GM19455 (cell line): Measurements from ENCODE around the gene ARHGAP15.
A peak's percentile ranks its signal among the peaks of the same experiment; 100 is the strongest.

Experiments
- ATAC-seq: cut with Tn5 transposase; IDR thresholded peaks from one replicate; pipeline ENCODE4 v1.9.1; 2021; ENCODE audit not compliant: unreplicated experiment

ARHGAP15 gene

DNA sequence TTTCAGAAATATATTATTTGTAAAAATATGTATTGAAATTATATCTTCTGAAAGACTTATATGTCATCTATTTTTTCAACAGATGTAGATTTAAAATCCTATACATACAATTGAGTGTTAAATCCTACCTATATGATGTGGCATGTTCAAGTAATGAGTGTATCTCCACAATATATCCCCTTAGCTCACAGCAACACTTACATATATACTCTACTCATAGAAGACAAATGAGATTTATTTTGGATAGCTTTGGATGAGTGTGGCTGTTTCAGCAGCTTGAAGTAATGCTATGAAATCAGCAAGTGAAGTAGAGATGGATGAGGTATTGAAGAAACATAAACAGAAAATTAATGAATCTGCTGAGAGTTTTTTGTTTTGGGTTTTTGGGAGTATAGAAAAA is 263.1 kb downstream of the ARHGAP15 start:
- ATAC-seq: no peak

DNA sequence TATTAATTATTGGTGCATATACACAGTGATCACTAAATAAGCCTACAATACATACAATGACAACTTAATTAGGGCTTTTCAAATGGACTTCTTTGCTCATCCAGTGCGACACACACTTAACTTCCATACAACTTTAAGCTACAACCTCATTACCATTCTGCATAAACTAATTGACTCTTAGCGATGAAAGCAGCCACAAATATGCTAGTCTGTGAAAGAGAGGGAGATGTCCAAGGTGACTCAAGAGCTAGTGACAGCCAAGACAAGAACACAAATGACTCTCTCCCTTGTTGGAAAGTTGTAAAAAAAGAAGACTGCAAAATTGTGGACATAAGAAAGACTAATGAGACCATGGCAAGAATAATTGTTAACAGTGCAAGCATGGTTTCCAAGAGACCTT is 264.8 kb downstream of the ARHGAP15 start:
- no peak for ATAC-seq

DNA sequence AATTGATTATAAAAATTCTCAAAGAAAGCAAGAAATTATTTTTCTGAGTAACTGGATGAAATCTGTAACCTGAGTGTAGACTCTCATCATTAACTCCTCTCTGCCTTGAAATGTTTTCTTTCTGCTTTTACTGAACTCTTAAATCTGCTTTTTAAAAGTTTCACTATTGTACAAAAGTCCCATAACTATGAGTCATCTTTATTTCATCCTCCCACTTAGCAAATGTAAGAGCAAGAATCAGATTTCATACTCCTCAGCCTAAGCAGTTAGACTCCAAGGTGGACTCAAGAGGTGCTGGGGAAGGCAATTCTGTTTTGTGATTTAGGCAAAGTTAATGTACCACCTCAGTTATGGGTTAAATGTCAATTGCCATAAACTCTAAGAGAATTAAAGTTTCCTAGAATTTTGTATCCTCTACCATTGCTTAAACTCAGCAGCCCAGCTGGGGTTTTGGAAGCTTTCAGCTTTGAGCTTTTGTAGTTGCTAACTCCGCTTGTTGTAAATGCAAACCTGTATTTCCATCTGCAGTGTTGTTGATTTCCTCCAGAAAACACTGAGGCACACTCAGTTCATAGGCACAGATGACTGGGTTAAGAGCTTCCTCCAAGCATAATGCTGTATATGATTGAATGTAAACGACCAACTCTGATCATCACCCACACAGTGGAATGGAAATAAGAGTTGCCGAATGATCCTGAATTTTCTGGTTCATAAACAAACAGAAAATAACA is 268.8 kb downstream of the ARHGAP15 start:
- ATAC-seq: peak; percentile 66

DNA sequence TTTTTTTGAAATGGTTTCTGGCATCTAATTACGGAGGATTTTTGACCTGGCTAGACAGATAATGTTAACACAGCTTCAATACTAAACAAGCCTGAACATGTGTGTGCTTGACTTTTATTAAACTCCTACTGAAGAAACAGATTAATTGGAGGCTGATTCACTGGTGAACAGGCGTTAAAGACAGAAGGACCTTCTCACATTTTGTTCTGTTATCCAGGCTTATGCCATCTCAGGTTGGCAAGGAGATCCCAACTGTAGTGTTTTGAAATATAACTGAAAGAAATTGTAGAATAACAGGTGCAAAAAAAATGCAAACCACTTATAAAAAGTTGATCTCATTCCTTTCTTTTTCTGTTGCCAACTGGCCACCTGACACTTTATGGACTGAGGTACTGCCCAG is 269.6 kb downstream of the ARHGAP15 start:
- no peak for ATAC-seq

DNA sequence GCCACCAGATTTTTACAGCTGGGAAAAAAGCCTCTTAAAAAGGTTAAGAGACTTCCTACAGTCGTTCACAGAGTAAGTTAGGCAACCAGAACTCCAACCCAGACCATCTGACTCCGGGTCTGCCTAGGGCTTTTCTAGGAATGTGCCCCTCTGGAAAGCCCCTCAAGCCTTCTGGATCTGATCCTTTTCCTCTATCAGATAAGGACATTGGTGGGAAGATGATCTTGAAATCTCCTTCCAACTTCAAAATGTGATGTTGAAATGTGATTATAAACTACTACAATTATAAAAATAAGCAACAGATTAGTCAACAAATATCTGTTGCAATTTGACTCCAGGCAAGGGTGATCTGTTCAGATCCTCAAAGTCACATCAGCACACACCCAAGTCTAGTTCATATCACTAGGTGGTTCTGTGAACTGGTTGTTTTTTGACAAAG is 270.4 kb downstream of the ARHGAP15 start:
- ATAC-seq: no peak

DNA sequence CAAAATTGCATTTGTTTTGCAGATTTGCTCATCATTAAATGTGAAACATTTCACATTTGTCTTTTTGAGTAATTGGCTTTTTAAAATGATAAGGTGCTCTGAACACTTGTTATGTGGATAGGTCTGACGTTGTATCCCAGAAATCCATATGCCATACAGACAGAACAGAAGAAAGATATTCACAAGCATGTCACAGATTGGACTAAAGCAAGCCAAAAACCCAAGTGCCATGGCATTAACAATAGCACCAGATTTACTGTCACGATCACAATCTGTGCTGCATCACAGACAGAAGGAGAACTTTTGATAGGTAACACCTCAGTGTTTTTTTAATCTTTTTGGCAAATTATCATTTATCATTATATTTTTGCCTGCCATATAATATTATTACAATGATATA is 272.6 kb downstream of the ARHGAP15 start:
- ATAC-seq: no peak

DNA sequence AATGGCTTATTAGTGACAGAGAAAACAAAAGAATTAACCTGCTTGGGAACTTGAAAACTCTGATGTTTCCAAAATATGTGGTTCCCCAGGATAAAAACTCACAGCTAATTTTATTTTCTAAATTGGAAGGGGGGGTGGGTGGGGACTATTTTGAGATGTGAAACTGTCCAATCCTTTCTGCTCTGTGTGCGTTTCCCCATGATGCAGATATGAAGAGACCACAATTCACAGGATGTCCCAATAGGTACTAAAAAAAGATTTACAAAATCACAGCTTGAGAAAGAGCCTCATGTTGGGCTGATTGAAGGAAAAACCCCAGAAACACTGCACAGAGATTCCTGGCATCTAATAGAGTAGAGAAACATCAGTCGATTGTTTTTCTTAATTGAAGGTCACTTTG is 273.2 kb downstream of the ARHGAP15 start:
- no peak for ATAC-seq

DNA sequence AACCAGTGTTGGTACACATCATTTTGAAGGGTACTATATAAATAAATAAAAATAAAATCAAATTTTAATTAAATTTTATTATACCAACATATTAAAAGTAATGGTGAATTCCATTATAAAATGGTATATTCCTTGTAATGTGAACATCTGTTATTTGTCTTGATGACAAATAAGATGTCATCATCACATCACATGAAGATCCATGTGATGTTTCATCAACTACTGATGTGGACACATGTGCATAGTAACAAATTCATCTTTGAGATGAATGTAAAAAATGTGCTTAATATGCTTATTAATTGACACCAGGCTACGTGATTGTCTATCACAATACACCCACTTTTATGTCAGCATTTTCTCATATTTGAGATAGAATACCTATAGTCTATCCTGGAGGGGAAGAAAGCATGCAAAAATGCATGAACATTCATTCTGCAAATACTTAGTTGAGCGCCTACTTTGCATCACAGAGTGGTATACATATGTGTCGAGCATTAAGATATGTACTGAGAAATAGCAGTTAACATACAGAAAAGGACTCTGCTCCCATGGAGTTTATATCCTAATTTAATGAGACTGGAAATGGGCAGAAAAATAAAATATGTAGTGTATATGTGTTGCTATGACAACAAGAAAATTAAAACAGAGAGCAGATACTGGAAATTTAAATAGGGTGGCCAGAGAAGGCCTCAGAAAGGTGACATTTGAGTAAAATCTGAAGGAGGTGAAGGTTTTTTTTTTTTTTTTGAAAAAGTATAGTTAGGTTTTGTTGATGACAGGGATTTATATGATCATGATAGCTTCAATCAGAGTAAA is 281.1 kb downstream of the ARHGAP15 start:
- ATAC-seq: no peak

DNA sequence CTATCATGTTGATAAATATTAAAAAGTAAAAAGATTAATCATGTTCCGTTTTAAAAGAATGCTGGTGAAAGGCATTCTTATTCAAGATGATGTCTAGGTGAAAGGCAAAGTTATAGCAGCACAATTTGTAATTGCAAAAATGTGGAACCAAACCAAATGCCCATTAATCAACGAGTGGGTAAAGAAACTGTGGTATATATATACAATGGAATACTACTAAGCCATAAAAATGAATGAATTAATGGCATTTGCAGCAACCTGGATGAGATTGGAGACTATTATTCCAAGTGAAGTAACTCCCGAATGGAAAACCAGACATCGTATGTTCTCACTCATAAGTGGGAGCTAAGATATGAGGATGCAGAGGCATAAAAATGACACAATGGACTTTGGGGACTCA is 286.4 kb downstream of the ARHGAP15 start:
- ATAC-seq: no peak

DNA sequence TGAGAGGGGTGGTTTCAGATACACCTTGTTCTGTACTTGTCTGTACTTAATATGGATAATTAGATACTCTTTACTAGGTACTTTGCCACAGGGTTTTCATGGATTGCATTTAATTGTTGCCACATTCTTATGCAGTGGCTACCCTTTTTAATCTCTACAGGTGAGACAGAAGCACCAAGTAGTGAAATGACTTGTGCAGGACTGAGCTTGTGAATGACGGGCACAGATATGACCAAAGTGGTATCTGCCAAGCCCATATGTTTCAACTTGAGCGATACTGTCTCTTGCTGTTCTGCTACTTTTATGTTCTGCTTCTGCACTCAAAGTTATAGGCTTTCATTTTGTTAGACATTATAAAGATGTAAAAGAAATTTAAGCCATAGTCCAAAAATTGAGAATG is 288.2 kb downstream of the ARHGAP15 start:
- ATAC-seq: no peak

DNA sequence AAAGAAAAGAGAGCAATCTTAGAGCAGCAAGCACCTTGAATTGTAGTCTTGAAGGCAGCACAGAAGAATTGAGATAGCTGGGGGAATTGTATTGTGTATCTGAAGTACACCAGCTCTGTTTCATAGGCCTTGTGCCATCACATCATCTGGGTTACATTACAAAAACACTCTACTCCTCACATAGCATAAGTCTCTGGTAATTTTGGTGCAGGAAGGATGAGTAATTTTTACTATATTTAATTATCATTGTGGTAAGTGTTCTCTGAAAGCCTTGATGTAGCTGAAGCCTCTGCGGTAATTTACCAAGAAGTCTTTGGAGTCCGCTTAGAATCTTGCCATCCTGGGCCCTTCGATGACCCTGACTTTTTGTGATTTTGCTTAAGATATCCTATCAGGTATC is 291.1 kb downstream of the ARHGAP15 start:
- no peak for ATAC-seq

DNA sequence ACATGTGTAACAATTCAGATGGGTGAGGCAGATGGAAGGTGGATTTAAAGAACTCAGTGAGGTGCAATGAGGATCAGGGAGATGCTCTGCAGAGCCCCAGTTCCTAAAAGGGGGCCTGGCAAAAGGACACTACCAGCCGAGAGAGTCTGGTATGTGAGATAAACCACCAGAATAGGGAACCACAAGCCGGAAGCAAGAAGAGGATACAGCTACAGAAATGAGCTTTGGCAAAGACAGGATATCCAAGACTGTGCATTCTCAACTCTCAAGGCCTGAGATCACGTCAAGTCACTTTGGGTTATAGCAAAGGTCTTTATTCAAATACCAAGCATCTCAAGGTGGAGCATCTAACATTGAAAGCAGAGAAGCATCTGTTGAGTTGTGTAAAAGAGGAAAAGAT is 293.5 kb downstream of the ARHGAP15 start:
- no peak for ATAC-seq

DNA sequence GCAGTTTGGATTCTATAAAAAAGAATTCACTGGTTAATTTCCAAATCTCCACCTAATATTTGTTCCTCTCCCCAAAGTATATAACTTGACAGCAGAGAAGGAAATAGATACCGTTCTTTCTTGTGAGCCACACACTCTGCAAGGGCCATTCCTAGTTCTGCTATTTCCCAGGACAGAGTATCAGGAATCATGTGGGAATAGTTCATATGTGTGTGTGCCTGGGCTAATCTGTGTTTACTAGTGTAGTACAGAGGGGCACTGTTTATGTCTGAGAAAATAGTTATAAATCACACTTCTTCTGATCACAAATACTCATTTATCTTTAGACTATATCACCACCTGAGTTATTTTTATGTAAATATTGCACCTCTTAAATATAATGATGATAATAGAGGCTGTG is 296.7 kb downstream of the ARHGAP15 start:
- no peak for ATAC-seq

DNA sequence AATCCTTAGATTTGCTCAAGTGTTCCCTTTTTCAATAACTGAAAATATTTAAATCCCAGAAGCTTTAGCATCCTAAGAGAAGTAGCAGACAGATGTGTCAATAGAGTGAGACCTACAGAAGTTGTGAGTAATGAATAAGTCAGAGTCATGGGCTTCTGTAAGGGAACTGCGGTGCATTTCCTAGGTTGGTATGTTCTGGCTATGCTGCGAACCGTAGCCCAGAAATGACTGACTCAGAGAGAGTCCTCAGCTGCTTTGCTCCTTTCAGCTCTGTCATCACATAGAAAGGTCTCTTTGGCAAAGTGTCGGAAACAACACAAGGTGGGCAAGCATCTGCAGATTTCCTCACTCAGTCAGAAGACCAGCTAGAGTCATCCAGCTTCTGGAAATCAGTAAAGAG is 297.1 kb downstream of the ARHGAP15 start:
- no peak for ATAC-seq

DNA sequence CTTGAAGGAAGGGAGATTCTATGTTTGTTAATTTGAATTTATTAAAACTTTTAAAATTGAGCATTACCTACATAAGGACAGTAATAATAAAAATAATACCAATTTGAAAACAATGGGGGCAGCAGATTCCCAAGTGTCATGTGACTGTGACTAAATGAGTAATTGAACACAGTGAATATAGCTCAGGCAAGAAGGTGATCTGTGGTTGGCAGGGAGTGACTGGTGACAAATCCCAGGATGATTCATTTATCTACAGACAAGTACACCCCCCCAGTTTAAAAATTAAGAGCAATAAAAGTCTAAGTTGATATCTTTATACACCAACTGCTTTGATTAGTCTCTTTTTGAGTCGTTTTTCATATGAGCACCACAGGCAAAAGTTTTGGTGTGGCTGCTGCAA is 299.5 kb downstream of the ARHGAP15 start:
- no peak for ATAC-seq

DNA sequence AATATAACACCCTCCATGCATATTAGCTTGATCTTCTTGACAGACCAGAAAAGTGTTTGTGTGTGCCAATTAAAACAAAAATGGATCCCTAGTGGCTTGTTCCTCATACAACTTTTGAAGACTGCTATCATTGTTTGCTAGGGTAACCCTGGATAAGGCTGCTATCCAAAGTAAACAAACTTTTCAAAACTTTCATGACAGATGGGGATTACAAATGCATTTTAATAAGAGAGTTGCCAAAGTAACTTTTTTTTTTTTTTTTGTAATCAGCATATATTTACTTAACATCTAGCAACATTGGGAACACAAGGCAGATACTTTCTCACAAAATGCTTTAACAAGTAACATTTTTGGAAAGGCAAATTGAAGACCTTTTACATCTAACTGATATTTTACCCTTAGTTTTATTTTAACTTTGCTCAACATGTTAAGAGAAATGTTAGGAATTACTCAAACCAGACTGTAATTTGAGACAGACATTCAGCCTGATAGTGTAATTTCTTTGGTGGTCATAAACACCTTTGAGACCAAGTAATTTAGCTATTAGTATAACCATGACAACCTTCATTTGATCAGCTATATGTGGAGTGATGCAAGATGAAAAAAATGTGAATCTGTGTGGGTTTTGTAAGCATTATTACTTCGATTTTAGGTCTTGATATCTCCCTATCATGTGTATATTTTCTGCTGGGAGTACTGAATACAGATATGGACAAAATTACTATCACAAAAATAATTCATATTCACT is 300.9 kb downstream of the ARHGAP15 start:
- no peak for ATAC-seq

DNA sequence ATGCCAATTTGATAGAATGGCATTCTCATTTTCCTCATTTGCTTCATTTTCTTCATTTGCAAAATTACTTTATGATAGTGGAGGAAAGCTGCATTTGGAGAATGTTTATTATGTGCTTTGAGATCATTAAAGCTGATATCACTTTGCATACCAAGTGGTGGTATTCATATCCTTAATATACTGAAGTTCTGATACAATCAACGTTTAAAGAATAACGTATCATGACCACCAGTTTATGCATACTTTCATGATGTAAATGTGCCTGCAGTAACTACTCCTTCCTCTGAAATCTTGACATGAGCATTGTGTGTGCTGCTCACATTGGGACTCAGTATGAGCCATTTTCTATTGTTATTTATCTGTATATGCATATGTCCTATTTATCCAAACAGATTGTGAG is 302.1 kb downstream of the ARHGAP15 start:
- ATAC-seq: no peak

DNA sequence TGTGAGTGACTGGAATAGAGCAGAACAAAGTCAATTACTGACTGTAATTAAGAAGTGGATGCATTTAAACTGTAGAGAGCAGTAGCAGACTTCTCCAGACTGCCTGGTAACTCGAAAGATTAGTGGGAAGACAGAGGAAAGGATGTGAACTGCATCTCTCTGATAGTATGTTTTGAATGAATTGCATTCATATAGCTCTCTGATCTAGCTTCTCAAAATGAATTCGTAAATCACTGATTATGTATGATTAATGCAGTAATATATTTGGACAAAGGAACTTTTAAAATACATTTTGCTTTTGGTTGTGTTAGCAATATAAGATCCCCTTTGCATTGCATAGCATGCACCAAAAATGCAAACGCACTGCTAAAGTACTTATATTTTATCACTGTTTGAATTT is 304.0 kb downstream of the ARHGAP15 start:
- ATAC-seq: no peak

DNA sequence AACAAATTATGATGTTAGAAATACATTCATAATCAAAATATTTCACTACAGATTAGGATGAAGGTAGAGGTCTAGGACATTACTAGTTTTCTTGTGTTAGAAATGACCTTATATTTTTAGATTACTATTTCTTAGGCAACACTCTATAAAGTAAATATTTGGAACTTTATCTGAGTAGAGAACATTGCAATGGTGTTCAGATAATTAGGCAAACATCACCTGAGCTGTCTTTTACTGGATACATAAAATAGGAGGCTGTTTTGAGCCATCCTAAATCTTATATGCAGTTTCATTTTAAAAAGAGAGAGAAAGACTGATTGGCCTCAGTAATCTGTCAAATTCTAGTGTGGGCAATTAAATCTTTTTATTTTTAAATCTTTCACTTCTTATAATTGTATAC is 304.6 kb downstream of the ARHGAP15 start:
- no peak for ATAC-seq

DNA sequence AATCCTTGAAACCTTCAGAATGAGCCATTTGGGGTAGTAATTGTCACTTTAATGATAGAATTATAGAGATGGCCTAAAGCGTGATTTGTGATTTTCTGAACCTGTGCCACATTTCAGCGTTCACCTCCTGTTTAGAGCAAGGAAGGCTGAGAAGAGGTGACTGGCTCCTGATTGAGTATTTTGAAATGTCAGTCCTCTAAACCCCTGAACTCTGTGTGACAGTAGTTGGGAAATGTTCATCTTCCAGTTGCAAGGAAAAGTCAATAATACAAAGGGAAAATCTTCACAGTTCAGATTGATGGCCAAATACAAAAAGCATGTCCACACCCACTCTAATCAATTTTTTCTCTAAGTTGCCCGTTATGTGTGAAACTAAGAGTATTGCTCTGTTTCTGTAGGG is 305.2 kb downstream of the ARHGAP15 start:
- ATAC-seq: no peak

DNA sequence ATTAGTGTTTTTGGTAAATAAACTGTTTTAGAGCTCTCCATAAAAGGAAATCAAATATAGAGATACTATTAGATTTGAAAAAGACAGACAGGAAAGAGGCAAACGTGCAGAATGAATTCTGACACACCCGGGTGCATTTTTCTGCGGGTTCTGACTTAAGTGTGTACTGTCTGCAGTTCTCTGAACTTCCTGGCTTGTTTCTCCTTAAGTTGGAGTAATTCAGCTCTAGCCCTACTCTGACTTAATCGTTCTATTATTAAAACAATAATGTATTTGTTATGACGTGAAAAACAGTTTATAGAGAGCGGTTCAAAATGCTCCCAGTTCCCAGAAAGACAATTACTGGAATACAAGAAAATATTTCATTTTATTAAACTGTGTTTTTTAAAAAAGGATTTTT is 305.9 kb downstream of the ARHGAP15 start:
- no peak for ATAC-seq

DNA sequence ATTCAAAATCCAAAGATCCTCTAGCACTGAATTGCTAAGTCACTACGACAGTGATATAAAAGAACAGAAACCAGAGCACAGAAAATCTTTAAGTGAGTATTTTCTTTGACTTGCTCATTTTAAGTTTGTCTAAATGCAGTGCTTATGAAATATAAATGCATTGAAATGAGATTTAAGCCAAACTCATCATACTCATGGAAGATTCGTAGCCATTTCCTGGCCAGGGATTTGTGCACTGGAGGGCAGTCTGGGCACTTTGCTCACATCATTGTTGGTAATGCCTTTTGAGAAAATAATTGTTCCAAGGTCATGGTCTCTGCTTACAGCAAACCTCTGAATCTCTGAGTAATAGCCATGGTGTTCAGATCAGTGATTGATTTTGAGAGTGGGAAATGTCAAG is 307.7 kb downstream of the ARHGAP15 start:
- ATAC-seq: no peak
